GM19025 (cell line): ENCODE data around the gene KRTAP4-6.
"Not testable (repeated sequence)": the region's sequence is repeated elsewhere in the genome, so short reads cannot be mapped to it uniquely, and the experiment has no call there.

Experiments
- ATAC-seq: cut with Tn5 transposase; IDR thresholded peaks from one replicate; pipeline ENCODE4 v1.9.1; 2021; ENCODE audit warnings: mild to moderate bottlenecking, low read depth, moderate library complexity; ENCODE audit not compliant: unreplicated experiment

KRTAP4-6 gene

DNA sequence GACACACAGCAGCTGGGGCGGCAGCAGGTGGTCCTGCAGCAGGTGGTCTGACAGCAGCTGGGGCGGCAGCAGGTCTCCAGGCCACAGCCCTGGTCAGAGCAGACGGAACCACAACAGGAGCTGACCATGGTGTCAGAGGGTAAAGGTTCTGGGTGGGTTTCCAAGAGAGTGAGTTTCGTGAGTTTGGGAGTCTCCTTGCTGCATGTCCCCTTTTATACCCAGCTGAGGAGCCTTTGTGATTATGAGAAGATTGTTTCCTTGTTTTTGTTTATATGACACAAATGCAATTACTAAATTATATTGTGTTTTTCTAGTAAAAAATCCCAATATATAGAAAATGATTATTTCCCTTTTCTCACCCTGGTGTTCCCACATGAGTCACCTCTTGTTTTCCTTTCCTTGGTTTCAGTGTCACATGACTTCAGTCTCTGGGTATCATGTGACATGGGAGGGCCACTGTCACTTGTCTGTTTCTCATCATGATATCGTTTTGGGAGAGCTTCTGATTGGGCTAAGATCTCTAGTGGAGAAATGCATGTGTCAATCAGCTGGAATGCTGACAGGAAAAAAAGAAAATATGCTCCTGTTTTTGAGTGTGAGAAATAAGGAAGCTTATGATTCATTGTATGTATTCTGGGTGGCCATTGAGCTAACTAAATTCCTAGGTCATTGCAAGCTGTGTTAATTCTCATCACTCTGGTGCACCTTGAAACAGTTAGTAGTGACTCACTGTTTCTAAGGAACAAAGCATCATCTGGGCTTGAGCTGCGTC is at the start of gene KRTAP4-6:
Gene KRTAP4-6, minus strand, starts transcription at position 185 of the 772 bp plus-strand sequence. Its CDS starts 57 bp downstream, at position 128.
- no peak for ATAC-seq

DNA sequence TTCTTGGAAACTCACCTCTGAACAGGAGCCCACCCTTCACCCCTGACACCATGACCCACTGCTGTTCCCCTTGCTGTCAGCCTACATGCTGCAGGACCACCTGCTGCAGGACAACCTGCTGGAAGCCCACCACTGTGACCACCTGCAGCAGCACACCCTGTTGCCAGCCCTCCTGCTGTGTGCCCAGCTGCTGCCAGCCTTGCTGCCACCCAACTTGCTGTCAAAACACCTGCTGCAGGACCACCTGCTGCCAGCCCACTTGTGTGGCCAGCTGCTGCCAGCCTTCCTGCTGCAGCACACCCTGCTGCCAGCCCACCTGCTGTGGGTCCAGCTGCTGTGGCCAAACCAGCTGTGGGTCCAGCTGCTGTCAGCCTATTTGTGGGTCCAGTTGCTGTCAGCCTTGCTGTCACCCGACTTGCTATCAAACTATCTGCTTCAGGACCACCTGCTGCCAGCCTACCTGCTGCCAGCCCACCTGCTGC is 49.5 kb upstream of the KRTAP4-6 start, which contains the start of gene KRTAP9-1:
Gene KRTAP9-1, plus strand, starts transcription at position 51 of the 482 bp plus-strand sequence. Its CDS starts 0 bp downstream, at position 51.
- not testable (repeated sequence) for ATAC-seq

DNA sequence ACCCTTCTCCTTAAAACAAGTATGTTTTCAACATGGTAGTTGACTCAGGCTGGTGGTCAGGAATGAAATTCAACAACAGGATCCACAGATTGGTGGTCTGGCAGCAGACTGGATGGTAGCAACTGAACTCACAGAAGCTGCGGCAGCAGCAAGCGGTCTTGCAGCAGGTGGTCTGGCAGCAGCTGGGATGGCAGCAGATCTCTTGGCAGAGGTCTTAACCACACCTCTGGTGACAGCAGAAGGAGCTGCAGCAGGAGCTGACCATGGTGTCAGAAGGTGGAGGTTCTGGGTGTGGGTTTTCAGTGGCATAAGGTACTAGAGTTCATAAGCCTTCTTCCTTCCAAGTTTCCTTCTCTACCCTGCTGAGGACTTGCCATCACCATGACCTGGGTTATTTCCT is 46.5 kb upstream of the KRTAP4-6 start:
- no peak for ATAC-seq

DNA sequence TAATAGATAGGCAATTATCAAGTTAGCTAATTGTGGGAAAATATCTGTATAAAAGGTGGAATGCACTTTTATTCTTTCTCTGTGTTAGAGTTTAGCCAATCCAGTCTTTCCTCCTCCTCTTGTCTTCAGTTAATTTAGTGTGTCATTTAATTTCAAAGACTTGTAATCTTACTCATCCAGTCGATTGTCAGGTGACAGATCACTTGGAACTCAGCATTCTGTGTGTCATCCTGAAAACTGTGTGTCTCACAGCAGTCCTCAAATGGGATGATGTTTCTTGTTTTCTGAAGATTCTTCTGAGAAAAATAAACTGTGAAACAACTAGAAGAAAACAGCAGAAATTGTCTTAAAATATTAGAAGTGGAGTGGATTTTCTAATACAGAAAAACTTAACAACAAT is 44.7 kb upstream of the KRTAP4-6 start:
- no peak for ATAC-seq

DNA sequence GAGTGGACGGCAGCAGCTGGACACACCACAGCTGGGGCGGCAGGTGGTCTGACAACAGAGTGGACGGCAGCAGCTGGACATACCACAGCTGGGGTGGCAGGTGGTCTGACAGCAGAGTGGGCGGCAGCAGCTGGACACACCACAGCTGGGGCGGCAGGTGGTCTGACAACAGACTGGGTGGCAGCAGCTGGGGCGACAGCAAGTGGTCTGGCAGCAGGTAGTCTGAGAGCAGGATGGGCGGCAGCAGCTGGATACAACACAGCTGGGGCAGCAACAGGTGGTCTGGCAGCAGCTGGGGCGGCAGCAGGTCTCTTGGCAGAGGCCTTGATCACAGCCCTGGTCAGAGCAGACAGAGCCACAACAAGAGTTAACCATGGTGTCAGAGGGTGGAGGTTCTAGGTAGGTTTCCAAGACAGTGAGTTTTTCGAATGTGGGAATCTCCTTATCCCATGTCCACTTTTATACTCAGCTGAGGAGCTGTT is 44.2 kb upstream of the KRTAP4-6 start, which contains the start of gene KRTAP4-1:
Gene KRTAP4-1, minus strand, starts transcription at position 432 of the 482 bp plus-strand sequence. Its CDS starts 57 bp downstream, at position 375.
- ATAC-seq = no peak

DNA sequence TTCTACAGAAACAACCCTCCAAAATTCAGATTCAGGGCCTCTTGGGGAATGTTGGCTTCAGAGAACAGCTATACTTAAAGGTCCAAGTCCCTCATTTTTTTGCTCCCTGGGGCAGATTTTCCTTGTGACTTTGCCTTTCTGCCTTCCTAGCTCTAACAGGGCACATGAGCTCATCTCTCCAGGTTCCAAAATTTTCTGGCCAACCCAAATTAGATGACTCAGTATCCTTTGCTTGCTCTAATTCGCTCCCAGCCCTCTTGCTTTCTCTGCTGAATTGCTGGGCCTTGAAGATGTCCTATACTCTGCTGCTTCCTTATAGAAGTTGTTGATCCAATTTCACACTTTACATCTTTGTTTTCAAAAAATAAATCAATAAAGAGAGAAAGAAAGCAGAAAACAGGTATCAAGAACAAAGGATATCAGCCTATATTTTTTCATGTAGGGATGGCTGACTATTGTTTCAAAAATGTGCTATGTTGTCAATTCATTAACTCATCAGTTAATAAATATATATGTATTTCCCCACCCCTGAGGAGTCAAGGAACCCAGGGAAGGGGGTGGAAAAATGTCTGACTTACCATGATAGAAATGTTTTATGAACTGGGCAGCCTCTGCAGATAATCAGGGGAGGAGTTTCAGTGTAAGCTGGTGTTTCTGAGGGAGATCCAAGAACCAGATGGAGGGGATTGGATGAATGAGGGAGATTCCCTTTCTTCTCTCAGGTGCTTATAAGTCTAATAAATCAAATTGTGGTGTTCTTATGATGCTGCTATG is 38.7 kb upstream of the KRTAP4-6 start:
- ATAC-seq = no peak

DNA sequence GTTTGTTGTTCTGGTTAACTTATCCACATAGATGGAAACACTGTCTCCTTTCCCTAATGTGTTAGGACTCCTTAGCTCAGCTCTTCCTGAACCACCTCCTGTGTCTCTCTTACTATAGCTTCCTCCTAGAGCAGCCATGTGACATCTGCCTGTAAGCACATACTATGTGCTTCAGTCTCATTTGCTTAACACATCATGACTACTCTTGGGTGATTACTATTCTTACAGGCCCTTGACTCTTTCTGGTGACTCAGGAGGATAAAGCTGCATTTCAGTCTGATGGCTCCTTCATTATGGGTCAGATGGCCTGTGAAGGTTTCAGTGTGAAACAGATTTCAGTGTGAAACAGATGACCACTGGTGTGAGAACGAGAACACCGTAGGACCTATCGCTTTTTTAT is 38.0 kb upstream of the KRTAP4-6 start:
- no peak for ATAC-seq

DNA sequence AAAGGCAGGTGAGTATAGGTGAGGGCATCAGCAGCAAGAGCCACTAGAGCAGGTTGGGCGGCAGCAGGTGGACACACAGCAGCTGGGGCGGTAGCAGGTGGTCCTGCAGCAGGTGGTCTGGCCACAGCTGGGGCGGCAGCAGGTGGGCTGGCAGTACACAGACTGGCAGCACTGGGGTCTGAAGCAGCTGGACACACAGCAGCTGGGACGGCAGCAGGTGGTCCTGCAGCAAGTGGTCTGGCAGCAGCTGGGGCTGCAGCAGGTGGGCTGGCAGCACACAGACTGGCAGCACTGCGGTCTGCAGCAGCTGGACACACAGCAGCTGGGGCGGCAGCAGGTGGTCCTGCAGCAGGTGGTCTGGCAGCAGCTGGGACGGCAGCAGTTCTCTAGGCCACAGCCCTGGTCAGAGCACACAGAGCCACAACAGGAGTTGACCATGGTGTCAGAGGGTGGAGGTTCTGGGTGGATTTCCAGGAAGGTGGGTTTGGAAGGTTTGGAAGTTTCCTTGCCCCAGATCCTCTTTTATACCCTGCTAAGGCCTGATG is 37.5 kb upstream of the KRTAP4-6 start, which contains the start of gene KRTAP4-2:
Gene KRTAP4-2, minus strand, starts transcription at position 495 of the 545 bp plus-strand sequence. Its CDS starts 57 bp downstream, at position 438.
- no peak for ATAC-seq

DNA sequence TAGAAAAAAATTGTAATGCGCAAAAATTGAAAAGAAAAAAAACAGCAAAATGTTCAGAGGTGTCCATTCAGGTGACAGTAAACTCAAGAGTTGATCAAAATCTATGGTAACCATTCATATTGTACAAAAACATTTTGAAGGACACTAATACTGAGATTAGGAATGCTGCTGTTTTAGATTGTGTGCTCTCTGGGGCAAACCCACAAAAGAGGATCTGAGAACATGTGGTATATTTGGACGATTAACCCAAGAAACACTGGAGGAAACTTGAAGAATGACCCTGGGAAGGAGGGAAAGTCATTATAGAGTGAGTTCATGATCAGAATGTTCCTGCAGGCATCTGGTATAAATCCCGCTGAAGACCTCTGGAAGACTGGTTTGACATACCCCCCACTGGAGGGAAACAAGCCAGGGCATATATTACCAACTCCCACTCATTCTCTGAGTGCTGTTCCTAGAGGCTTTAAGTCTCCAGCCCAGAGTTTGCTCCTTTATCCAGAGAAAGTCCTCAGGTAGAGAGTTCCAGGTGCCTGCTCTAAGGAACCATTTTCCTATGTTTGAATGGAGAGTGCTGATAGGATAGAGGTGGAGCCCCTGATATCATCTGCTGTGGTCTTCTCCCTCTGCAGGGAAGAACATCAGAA is 36.5 kb upstream of the KRTAP4-6 start:
- ATAC-seq = no peak

DNA sequence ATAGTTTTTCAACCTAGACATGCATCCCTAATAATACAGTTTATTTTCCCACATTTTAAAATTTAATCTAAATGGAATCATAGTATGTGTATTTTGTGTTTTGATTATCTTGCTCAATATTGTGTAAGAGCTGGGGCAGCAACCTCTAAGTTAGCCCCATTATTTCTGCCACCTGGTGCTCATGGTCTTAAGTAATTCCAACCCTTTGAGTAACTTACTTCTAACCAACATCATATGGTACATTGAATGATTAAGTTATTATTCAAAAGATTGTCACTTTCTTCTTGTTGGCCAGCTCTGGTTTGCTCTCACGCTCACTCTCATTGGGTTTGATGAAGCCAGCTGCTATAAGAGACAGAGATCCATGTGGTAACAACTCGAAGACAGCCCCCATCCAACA is 31.5 kb upstream of the KRTAP4-6 start:
- ATAC-seq = no peak

DNA sequence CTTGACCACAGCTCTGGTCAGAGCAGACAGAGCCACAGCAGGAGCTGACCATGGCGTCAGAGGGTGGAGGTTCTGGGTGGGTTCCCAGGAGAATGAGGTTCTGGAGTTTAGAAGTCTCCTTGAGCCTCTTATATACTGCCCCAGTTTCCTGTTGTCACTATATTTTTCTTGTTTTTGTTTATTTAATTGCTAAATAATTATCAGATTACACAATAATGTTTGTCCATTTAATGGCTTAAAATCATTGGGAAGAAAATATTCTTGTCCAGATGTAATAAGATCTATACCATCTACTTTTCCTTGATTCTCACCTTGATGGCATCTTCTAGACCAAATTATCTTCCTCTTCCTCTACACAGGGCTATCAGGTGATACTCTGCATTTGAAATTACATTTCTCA is 27.8 kb upstream of the KRTAP4-6 start, which contains the start of gene KRTAP4-3:
Gene KRTAP4-3, minus strand, starts transcription at position 101 of the 400 bp plus-strand sequence. Its CDS starts 49 bp downstream, at position 52.
- ATAC-seq = no peak

DNA sequence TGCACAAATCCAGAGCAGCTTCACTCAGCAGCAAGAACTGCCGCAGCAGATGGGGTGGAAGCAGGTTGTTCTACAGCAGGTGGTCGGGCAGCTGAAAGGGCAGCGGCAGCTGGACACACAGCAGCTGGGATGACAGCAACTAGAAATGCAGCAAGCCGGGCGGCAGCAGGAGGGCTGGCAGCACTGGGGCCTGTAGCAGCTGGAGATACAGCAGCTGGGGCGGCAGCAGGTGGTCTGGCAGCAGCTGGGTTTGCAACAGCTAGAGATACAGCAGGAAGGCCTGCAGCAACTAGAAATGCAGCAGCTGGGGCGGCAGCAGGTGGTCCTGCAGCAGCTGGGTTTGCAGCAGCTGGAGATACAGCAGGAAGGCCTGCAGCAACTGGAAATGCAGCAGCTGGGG is 27.2 kb upstream of the KRTAP4-6 start:
- no peak for ATAC-seq

DNA sequence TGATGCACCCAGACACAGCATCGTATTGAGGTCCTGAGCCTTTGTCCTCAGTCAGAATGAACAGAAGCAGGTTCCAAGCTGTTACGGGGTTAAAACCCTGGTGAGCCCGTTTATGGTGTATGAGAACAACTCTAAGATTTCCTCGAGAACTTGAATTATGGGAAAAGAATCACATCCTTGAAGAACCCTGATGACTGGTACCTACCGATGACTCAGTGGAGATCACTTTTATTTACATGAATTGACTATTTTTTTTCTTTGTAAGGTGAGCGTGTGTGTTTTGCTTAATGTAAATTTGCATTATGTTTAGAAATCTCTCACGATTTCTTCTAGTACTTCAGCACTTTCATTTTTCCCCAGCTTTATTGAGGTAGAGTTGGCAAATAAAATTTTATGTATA is 23.5 kb upstream of the KRTAP4-6 start:
- no peak for ATAC-seq

DNA sequence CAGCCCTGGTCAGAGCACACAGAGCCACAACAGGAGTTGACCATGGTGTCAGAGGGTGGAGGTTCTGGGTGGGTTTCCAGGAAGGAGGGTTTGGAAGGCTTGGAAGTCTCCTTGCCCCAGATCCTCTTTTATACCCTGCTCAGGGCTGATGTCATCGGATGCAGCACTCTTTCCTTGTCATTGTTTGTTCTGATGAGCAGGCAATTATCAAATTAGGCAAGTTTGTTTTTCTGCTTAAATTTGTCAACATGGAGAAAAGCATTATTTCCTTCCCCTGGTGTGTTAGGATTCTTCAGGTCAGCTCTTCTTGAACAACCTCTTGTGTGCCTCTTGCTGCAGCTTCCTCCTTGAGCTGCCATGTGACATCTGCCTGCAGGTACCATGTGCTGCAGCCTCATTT is 20.3 kb upstream of the KRTAP4-6 start, which contains the start of gene KRTAP4-4:
Gene KRTAP4-4, minus strand, starts transcription at position 101 of the 400 bp plus-strand sequence. Its CDS starts 57 bp downstream, at position 44.
- ATAC-seq = no peak

DNA sequence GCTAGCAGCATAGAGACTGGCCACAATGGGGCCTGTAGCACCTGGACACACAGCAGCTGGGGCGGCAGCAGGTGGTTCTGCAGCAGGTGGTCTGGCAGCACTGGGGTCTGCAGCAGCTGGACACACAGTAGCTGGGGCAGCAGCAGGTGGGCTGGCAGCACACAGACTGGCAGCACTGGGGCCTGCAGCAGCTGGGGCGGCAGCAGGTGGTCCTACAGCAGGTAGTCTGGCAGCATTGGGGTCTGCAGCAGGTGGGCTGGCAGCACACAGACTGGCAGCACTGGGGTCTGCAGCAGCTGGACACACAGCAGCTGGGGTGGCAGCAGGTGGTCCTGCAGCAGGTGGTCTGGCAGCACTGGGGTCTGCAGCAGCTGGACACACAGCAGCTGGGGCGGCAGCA is 19.8 kb upstream of the KRTAP4-6 start:
- ATAC-seq = not testable (repeated sequence)

DNA sequence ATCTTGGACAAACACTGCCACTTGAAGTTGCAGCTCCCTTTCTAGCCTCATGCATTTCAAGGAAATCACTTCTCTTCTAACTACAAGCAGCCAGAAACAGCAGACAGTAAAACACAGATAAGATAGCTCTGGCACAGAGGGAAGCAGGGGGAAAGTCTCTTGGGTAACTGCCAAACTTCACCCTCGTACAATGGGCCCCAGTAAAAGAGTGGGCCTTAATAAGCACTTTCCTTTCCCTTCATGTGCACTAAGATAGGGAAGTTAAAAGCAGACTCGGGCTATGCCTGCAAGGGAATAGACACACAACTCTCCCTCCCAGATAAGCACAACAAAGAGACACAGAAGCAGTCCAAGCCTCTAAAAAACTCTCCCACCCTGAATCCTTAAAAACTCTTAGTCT is 13.5 kb upstream of the KRTAP4-6 start:
- ATAC-seq = no peak

DNA sequence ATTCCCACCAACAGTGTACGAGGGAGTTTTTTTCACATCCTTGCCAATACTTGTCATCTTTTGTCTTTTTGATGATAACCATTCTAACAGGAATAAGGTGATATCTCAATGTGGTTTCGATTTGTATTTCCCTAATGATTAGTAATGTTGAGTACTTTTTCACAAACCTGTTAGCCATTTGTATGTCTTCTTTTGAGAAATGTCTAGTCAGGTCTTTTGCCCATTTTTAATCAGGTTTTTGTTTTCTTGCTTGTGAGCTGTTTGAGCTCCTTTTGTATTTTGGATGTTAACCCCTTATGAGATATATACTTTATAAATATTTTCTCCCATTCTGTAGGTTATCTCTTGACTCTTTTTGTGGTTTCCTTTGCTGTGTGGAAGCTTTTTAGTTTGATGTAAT is 11.2 kb upstream of the KRTAP4-6 start:
- no peak for ATAC-seq

DNA sequence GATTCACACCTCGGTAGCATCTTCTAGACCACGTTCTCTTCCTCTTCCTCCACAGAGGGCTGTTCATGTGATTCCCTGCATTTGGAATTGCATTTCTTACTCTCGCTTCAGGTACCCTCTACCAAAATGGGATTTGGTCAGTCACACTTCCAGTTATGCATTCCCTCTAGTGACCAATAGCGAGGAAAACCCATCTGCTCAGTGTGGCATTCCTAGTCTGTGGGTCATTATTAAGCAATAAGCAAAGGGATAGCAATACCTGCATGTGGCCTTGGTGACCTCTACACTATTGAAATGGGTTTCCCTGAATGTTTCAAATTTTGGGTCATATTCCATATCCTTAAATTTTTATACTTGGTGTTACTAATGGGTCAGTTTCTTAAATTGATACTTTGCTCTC is 9.7 kb upstream of the KRTAP4-6 start:
- no peak for ATAC-seq

DNA sequence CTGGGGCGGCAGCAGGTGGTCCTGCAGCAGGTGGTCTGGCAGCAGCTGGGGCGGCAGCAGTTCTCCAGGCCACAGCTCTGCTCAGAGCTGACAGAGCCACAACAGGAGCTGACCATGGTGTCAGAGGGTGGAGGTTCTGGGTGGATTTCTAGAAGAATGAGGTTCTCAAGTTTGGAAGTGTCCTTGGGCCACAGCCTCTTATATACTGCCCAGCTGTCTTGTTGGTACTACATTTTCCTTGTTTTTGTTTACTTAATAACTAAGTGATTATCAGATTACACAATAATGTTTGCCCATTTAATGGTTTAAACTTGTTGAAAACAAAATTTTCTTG is 9.3 kb upstream of the KRTAP4-6 start, which contains the start of gene KRTAP4-5:
Gene KRTAP4-5, minus strand, starts transcription at position 174 of the 334 bp plus-strand sequence. Its CDS starts 58 bp downstream, at position 116.
- ATAC-seq = no peak
